ENCODE data around the gene RCVRN. TPM values are rescaled to one million over a fixed set of nuclear protein-coding genes. Genes with fewer than 3 reads are reported as not detected.

The RCVRN gene
- total and polyA plus RNA-seq, 2 of the 13 experiments (the other 11 are each of a cell fraction or from before 2014, with no cell fraction given): not detected

- WGBS (ENCODE audit: low lambda C conversion rate): 11% methylated on average over 7 of the region's 12 CpGs
- H3K4me3 ChIP-seq (replicated peaks in 1 of 3; ENCODE audit: insufficient read depth in 1 of 3, low read depth in 2 of 3, low read length in 3 of 3): no peak overlapping the region
- BruUV-seq (replicated peaks): no TSS peak
- no peaks in the 10 kb centered on the region for H3K79me2 ChIP-seq (ENCODE audit: insufficient read depth, low read length)
- ChIA-PET POLR2A (no interaction called here), CTCF (ENCODE audit: low intra/inter-chr PET ratio, low total read pairs) (no interaction called here)
- ATAC-seq (no peak), DNase-seq (ENCODE audit: low spot score) (no peak), FAIRE-seq (no peak)
- peaks cover 1 to 28% of the 10 kb centered on the region in 2 experiments; a peak in 4 of 5 replicates for H3K27me3 ChIP-seq (ENCODE audit: control insufficient read depth in 1 of 2, insufficient read depth in 2 of 2, low read length in 2 of 2)
- intact Hi-C loops (cut with micrococcal nuclease; ENCODE audit: unreplicated experiment): no loop called here
- H3K27ac ChIP-seq (ENCODE audit: extremely low read length, insufficient read depth, low read length): no peak overlapping the region
- H4K20me1 ChIP-seq (ENCODE audit: insufficient read depth, low read length): no peaks in the 10 kb centered on the region
- TF ChIP-seq ZNF775 (CRISPR knock-in tag; IDR thresholded peaks at IDR 0.05; ENCODE audit: borderline replicate concordance) (no peak), AGO1 (IDR thresholded peaks at IDR 0.05; ENCODE audit: low read depth, low read length, poor library complexity, severe bottlenecking) (no peak), SALL1 (CRISPR knock-in tag; IDR thresholded peaks at IDR 0.05) (no peak), ZNF674 (CRISPR knock-in tag; IDR thresholded peaks at IDR 0.05; ENCODE audit: low read depth) (no peak), HIVEP1 (CRISPR knock-in tag; IDR thresholded peaks at IDR 0.05) (no peak), ZNF562 (CRISPR knock-in tag; IDR thresholded peaks at IDR 0.05; ENCODE audit: borderline replicate concordance) (no peak), LCORL (IDR thresholded peaks at IDR 0.05) (no peak), LCORL (CRISPR knock-in tag; IDR thresholded peaks at IDR 0.05) (no peak), KDM1A (CRISPR knock-in tag; IDR thresholded peaks at IDR 0.05) (no peak), DPF2 (CRISPR knock-in tag; IDR thresholded peaks at IDR 0.05; ENCODE audit: borderline replicate concordance, low read depth) (no peak), ZNF543 (CRISPR knock-in tag; IDR thresholded peaks at IDR 0.05) (no peak), ZZZ3 (CRISPR knock-in tag; IDR thresholded peaks at IDR 0.05; ENCODE audit: borderline replicate concordance) (no peak), ZNF335 (CRISPR knock-in tag; IDR thresholded peaks at IDR 0.05) (no peak), CEBPB (IDR thresholded peaks at IDR 0.05; ENCODE audit: borderline replicate concordance, low read depth, low read length) (no peak), ZFY (CRISPR knock-in tag; IDR thresholded peaks at IDR 0.05) (no peak), ZNF496 (CRISPR knock-in tag; IDR thresholded peaks at IDR 0.05; ENCODE audit: insufficient replicate concordance) (no peak), MTA3 (CRISPR knock-in tag; IDR thresholded peaks at IDR 0.05) (no peak), ZNF331 (CRISPR knock-in tag; IDR thresholded peaks at IDR 0.05) (no peak), HOMEZ (CRISPR knock-in tag; IDR thresholded peaks at IDR 0.05; ENCODE audit: low read depth) (no peak), ZNF772 (CRISPR knock-in tag; IDR thresholded peaks at IDR 0.05) (no peak)
- no peaks in the 10 kb centered on the region for H3K9me3 ChIP-seq (ENCODE audit: low read length)
- no peaks in the 10 kb centered on the region for H3K4me1 ChIP-seq (ENCODE audit: insufficient read depth, low read length)
- in situ Hi-C loops (cut with HindIII; ENCODE audit: extremely low pct_ligation_motif_present, low pct_unique_long_range_greater_than_20kb): no loop called here
- no peak overlapping the region for H3K4me2 ChIP-seq (ENCODE audit: low read depth, low read length)
- no peaks in the 10 kb centered on the region for H3K36me3 ChIP-seq (replicated peaks in 1 of 2; ENCODE audit: control insufficient read depth in 1 of 2, insufficient read depth in 2 of 2, low read length in 2 of 2)
- no peak overlapping the region for H3K9ac ChIP-seq (ENCODE audit: insufficient read depth, low read depth, low read length)
- H2AFZ ChIP-seq (ENCODE audit: low read length): no peak overlapping the region
Observed at GRCh38 chr17:9911089-9911488, 6.0 kb upstream of the RCVRN start.

All from HepG2 (cell line).